ENCODE measurements around the gene OR4D1.

The OR4D1 gene

GRCh38 chr17:58193641-58194255 lies 45.6 kb downstream of the OR4D1 start:
- no peak for DNase-seq (ENCODE audit: low read depth)

DNA sequence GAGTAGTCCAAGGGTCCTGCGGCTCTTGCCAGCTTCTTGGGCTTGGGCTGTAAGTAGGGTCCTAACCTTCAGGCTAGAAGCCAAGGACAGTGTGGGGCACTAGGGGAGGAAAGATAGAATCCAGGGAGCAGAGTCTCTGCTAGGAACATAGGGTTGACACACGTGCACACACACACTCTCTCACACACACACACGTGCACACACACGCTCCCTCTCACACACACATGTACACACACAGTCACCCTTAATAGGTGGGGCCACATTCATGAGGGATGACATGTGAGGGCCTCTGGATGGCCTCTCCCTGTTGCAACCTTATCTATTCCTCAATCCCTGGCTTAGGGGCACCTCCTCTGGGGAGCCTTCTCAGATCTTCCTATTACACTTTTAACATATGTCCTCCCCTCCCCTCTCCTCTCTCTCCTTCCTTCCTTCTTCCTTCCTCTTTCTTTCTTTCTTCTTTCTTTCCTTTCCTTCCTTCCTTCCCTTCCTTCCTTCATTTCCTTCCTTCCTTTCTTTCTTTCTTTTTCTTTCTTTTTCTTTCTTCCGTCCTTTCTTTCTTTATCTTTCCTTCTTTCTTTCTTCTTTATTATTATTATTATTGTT lies 47.4 kb downstream of the OR4D1 start:
- no peak for DNase-seq (ENCODE audit: low read depth)

DNA sequence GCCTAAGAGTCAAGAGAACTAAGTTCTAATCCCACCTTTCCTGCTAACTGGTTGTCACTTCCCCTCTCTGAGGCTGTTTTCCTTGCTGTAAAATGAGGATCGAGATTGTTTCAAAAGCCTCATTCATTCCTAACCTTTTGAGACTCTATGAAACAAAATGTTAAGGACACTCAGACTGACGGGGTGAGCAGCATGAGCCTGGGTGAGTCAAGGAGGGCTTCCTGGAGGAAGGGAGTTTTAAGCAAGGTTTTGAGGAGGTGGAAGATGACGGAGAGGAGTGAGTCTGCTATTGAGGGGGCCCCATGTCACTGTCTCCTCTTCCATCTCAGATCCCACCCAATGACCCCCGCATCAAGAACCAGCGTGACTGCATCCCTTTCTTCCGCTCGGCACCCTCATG lies 48.4 kb downstream of the OR4D1 start:
- no peak for DNase-seq (ENCODE audit: low read depth)

DNA sequence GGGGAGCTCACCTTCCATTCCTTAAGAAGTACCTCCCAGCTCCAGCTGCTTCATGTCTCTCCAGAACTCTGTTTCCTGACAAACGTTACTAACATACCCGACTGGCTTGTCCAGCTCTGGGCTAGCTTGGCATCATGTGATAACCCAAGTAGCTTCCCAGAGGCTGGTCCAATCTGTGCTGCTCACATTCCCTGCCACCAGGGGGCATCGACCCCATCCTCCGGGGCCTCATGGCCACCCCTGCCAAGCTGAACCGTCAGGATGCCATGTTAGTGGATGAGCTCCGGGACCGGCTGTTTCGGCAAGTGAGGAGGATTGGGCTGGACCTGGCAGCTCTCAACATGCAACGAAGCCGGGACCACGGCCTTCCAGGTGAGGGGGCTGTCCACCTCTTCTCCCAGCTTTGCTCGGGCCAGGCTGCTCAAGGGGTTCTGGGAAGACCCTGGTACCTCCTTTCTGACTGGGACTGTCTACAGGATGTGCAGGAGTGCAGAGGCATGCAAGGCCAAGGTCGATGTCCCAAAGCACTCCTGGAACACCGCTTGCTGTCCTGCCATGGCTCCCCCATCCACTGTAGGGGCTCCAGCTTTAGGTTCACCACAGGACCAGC lies 51.9 kb downstream of the OR4D1 start:
- no peak for DNase-seq (ENCODE audit: low read depth)

DNA sequence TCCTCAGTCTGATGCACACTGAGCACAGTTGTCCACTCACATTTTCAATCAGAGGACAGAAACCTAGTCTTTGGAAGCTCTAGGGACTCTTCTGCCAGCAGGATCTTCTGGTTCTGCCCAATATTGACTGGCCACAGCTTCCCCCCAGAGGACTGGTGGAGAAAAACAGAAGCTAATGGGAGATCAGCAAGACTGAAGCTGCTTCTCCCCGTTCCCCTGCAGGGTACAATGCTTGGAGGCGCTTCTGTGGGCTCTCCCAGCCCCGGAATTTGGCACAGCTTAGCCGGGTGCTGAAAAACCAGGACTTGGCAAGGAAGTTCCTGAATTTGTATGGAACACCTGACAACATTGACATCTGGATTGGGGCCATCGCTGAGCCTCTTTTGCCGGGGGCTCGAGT lies 54.7 kb downstream of the OR4D1 start:
- no peak for DNase-seq (ENCODE audit: low read depth)

DNA sequence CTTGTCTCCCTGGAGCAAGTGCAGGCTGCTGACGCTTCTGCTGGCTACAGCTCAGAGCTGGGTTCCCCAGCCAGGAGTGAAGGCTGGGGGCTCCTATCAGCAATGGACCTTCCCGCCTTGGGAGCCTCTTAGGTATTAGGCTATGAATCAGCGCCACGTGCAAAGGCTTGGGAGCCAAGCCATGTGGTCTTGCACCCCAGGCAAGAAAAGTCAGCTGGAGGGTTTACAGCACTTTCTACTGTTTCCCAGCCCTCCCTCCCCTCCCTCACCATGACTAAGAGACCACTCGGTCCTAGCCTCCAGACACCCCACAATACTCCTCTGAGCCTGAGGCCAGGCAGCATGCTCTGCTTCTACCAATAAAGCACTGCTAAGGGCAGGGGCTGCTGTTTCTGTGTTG lies 56.6 kb downstream of the OR4D1 start:
- no peak for DNase-seq (ENCODE audit: low read depth)

DNA sequence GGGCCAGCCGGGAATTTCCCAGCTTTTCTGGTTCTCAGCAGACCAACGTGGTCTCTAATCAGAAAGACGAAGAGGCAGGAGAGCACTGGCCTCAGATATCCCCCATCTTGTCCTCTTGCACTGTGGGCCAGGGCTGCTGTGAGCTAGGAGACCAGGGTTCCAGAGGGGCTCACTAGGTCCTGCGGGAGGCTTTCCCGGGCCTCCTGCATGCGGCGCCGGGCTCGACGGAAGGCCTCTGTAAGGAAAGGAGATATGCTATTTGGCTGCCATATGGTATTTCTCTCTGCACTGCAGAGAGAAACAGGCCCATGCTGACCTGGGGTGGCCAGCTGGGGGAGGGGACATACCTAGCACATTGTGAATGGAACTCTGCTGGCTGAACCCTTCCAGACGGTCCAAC lies 57.8 kb downstream of the OR4D1 start:
- no peak for DNase-seq (ENCODE audit: low read depth)

GRCh38 chr17:58207451-58207850 lies 59.3 kb downstream of the OR4D1 start:
- DNase-seq (ENCODE audit: low read depth) = no peak

GRCh38 chr17:58208344-58208743 lies 60.2 kb downstream of the OR4D1 start:
- no peak for DNase-seq (ENCODE audit: low read depth)

All from T-helper 22 cell (primary cell).